Progenitor cell of endocrine pancreas (in vitro differentiated cells): ENCODE measurements around the gene OXCT1. TPM values are rescaled to one million over a fixed set of nuclear protein-coding genes. Genes with fewer than 3 reads are reported as not detected.
"Not testable (repeated sequence)": the region's sequence is repeated elsewhere in the genome, so short reads cannot be mapped to it uniquely, and the experiment has no call there.

ENCODE experiments used
- DNase-seq: peaks from one replicate; pipeline ENCODE4 v3.0.0; 2021; ENCODE audit warnings: low spot score; ENCODE audit not compliant: unreplicated experiment
- H3K27ac Mint-ChIP-seq: 2 replicates; pipeline ENCODE4 v1.8.0; 2021; ENCODE audit warnings: mild to moderate bottlenecking, moderate library complexity, mixed read lengths
- H3K27me3 Mint-ChIP-seq: 2 replicates; pipeline ENCODE4 v1.8.0; 2021; ENCODE audit warnings: mixed read lengths
- H3K36me3 Mint-ChIP-seq: 2 replicates; pipeline ENCODE4 v1.8.0; 2022; ENCODE audit warnings: mixed read lengths; ENCODE audit not compliant: insufficient read depth
- H3K4me1 Mint-ChIP-seq: 2 replicates; pipeline ENCODE4 v1.8.0; 2021; ENCODE audit warnings: low read depth, mixed read lengths
- H3K4me3 Mint-ChIP-seq: 2 replicates; pipeline ENCODE4 v1.8.0; 2021; ENCODE audit warnings: low read depth, mild to moderate bottlenecking, moderate library complexity, mixed read lengths
- H3K9me3 Mint-ChIP-seq: 2 replicates; pipeline ENCODE4 v1.8.0; 2021; ENCODE audit warnings: low read depth, mixed read lengths
- CTCF ChIP-seq: fragments of 200-600 bp; sonication (generic); IDR thresholded peaks from one replicate; pipeline ENCODE4 v1.5.0; 2021; ENCODE audit warnings: antibody characterized with exemption, mild to moderate bottlenecking; ENCODE audit not compliant: unreplicated experiment
- total RNA-seq: library from RNA; stranded (reverse); gene quantifications from 2 replicates; pipeline ENCODE4 v1.2.1, GENCODE V29; 2021

OXCT1 gene
- total RNA-seq, 1 donor from 2014 or later: 19.9 TPM

- peaks cover 5% of the 10 kb centered on the region for H3K9me3 Mint-ChIP-seq
Measured at GRCh38 chr5:41721516-41721915, 148.7 kb downstream of the OXCT1 start.

GRCh38 chr5:41716382-41716781 is 153.8 kb downstream of the OXCT1 start:
- no peak for DNase-seq
- H3K4me3 Mint-ChIP-seq: no peak overlapping the region
- H3K27ac Mint-ChIP-seq: no peak overlapping the region
- peaks cover 11% of the 10 kb centered on the region for H3K9me3 Mint-ChIP-seq
- no peak for TF ChIP-seq CTCF
- H3K27me3 Mint-ChIP-seq: no peaks in the 10 kb centered on the region
- H3K36me3 Mint-ChIP-seq: no peaks in the 10 kb centered on the region
- no peaks in the 10 kb centered on the region for H3K4me1 Mint-ChIP-seq

More at GRCh38 chr5:41721516-41721915, 148.7 kb downstream of the OXCT1 start:
- H3K27ac Mint-ChIP-seq: no peak overlapping the region
- DNase-seq: no peak
- H3K36me3 Mint-ChIP-seq: no peaks in the 10 kb centered on the region
- H3K27me3 Mint-ChIP-seq: no peaks in the 10 kb centered on the region
- H3K4me3 Mint-ChIP-seq: no peak overlapping the region
- TF ChIP-seq CTCF: no peak
- H3K4me1 Mint-ChIP-seq: peaks cover 7% of the 10 kb centered on the region

DNA sequence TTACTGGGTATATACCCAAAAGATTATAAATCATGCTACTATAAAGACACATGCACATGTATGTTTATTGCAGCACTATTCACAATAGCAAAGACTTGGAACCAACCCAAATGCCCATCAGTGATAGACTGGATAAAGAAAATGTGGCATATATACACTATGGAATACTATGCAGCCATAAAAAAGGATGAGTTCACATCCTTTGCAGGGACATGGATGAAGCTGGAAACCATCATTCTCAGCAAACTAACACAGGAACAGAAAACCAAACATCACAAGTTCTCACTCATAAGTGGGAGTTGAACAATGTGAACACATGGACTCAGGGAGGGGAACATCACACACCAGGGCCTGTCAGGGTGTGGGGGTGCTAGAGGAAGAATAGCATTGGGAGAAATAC is 155.8 kb downstream of the OXCT1 start:
- not testable (repeated sequence) for H3K4me3 Mint-ChIP-seq, H3K4me1 Mint-ChIP-seq, H3K36me3 Mint-ChIP-seq, DNase-seq, H3K27me3 Mint-ChIP-seq, H3K27ac Mint-ChIP-seq
- H3K9me3 Mint-ChIP-seq: peaks cover 11% of the 10 kb centered on the region

DNA sequence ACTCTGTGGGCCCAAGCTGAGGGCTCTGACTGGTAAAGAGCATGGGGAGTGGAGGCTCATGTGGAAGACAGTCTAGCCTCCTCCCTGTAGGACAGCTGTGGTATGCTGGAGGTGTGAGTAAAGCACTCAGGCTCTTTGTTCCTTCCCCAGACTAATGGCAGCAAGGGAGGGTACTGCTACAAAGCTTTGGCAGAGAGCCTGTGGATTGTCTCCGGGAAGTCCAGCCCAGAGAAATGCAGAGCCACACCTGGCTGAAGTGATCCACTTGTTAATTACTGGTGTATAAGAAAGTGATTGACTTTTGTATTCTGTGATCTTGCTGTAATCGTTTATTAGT is 161.7 kb downstream of the OXCT1 start:
- Mint-ChIP-seq H3K36me3 (peaks cover 1% of the 10 kb centered on the region), H3K4me3 (no peak overlapping the region), H3K9me3 (peaks cover 27% of the 10 kb centered on the region), H3K4me1 (no peaks in the 10 kb centered on the region), H3K27me3 (no peaks in the 10 kb centered on the region), H3K27ac (no peak overlapping the region)
- no peak for TF ChIP-seq CTCF
- no peak for DNase-seq

- H3K9me3 Mint-ChIP-seq: peaks cover 27% of the 10 kb centered on the region
- no peak for TF ChIP-seq CTCF
- no peaks in the 10 kb centered on the region for H3K4me1 Mint-ChIP-seq
- no peak overlapping the region for H3K27ac Mint-ChIP-seq
- no peak overlapping the region for H3K4me3 Mint-ChIP-seq
- no peaks in the 10 kb centered on the region for H3K27me3 Mint-ChIP-seq
- peaks cover 1% of the 10 kb centered on the region for H3K36me3 Mint-ChIP-seq
- no peak for DNase-seq
Measured at GRCh38 chr5:41707853-41708603, 162.2 kb downstream of the OXCT1 start.

GRCh38 chr5:41695920-41696582 is 174.2 kb downstream of the OXCT1 start:
- Mint-ChIP-seq H3K27ac (no peak overlapping the region), H3K27me3 (no peaks in the 10 kb centered on the region), H3K9me3 (peaks cover 6% of the 10 kb centered on the region), H3K36me3 (no peaks in the 10 kb centered on the region), H3K4me3 (no peak overlapping the region), H3K4me1 (no peaks in the 10 kb centered on the region)
- peak; percentile 9 for TF ChIP-seq CTCF
- no peak for DNase-seq
